ENCODE results near the gene RNF222. TPM values are rescaled to one million over a fixed set of nuclear protein-coding genes. Genes with fewer than 3 reads are reported as not detected.

RNF222 gene
- total and polyA plus RNA-seq, 7 donors = not detected

DNA sequence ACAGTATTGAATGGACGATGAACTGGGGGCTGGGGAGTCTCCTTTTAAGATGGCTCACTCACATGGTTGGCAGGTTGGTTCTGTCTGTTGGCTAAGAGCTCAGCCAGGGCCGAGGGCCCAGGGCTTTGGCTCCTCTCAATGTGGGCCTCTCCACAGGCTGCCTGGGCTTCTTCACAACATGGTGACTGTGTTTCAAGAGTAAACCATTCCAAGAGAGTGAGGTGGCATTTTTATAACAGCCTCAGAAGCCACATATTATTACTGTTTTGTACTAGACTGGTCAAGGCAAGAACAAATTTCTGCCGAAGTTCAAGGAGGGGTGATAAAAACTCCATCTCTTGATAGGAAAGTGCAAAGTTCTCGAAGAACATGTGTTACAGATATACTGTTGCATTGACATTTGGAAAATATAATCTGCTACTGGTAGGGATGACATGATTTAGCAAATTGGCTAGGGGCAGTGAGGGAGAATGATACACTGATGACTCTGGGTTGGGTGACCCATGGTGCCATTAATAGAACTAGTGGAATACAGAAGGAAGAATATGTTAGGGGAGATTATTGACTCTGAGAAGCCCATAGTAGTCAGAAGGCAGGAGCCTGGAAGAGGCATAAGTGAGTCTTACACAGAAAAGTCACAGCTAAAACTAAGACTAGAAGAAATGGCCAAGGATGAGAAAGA is 34.8 kb downstream of the RNF222 start:
- ATAC-seq (peak; percentile 51 to 82 (median 68)), DNase-seq (no peak)
- Histone ChIP-seq H3K9me3 (no peaks in the 10 kb centered on the region), H3K4me3 (no peak overlapping the region), H3K27me3 (ENCODE audit: insufficient read depth in 3 of 3, low read length in 2 of 3) (no peaks in the 10 kb centered on the region), H3K4me1 (peaks cover 38% of the 10 kb centered on the region), H3K27ac (peak overlapping the region; percentile 76), H3K36me3 (ENCODE audit: insufficient read depth in 1 of 2, low read depth in 1 of 2) (peaks cover 0 to 7% of the 10 kb centered on the region in 2 donors)
- 36 to 72% (median 42%) methylated on average over 4 of the region's 4 CpGs for WGBS, 3 donors
- TF ChIP-seq, protein P1, sequence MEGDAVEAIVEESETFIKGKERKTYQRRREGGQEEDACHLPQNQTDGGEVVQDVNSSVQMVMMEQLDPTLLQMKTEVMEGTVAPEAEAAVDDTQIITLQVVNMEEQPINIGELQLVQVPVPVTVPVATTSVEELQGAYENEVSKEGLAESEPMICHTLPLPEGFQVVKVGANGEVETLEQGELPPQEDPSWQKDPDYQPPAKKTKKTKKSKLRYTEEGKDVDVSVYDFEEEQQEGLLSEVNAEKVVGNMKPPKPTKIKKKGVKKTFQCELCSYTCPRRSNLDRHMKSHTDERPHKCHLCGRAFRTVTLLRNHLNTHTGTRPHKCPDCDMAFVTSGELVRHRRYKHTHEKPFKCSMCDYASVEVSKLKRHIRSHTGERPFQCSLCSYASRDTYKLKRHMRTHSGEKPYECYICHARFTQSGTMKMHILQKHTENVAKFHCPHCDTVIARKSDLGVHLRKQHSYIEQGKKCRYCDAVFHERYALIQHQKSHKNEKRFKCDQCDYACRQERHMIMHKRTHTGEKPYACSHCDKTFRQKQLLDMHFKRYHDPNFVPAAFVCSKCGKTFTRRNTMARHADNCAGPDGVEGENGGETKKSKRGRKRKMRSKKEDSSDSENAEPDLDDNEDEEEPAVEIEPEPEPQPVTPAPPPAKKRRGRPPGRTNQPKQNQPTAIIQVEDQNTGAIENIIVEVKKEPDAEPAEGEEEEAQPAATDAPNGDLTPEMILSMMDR (IDR thresholded peaks at IDR 0.05) = no peak
- intact Hi-C loops (cut with DNase I) = loop anchor here in 1 of 2 donors (10.0 kb wide), 1 partner anchor 108 kb away; no protein-coding TSS in a partner anchor

DNA sequence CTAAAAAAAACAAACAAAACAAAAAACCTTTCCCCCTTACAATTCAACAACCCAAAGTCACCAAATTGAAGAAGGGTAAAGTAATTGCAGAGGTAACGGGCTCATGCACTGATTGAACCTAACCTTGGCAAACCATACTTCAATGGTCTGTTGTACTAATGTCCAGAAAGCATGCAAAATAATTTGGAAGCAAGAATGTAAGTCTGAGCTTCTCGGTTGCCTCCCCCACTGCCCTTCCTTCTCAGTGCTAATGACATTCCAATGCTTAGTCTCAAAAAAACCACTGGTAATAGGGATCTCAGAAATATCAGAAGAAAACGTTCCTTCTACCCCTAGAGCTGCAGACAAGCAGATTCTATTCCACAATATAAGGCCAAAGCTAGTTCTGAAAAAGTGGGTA is 36.9 kb downstream of the RNF222 start:
- intact Hi-C loops (cut with DNase I) = loop anchor here in 1 of 2 donors (10.0 kb wide), 1 partner anchor 106 kb away; no protein-coding TSS in a partner anchor
- DNase-seq (no peak), ATAC-seq (no peak)
- no peaks in the 10 kb centered on the region for H3K27me3 ChIP-seq (ENCODE audit: insufficient read depth in 3 of 3, low read length in 2 of 3)
- peak overlapping the region; percentile 58 for H3K27ac ChIP-seq
- TF ChIP-seq, protein P1 (IDR thresholded peaks at IDR 0.05) = no peak
- WGBS, 3 donors = 29 to 41% (median 32%) methylated on average over 3 of the region's 3 CpGs
- H3K4me3 ChIP-seq = no peak overlapping the region
- H3K4me1 ChIP-seq = peaks cover 34% of the 10 kb centered on the region
- H3K9me3 ChIP-seq = no peaks in the 10 kb centered on the region
- peaks cover 0 to 7% of the 10 kb centered on the region in 2 donors for H3K36me3 ChIP-seq (ENCODE audit: insufficient read depth in 1 of 2, low read depth in 1 of 2)

DNA sequence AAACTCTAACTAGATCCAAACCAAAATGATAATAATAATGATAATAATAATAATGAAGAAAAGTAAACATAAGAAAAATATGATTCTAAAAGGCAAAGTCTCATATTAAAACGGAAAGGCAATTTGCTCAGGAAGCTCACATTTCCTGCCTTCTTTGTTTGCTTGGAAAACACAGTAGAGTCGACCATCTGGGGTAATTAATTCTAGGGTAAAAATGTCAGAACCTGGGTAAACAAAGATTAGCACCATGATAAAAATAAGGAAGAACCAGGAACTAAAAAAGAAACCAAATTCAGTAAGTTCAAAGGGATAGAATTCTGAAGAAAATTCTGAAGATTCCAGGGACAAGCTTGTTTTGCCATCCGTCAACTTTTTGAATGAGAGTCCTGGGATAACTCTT is 37.4 kb downstream of the RNF222 start:
- no peaks in the 10 kb centered on the region for H3K9me3 ChIP-seq
- TF ChIP-seq, protein P1 (IDR thresholded peaks at IDR 0.05) = no peak
- peak overlapping the region; percentile 58 for H3K27ac ChIP-seq
- peaks cover 30% of the 10 kb centered on the region for H3K4me1 ChIP-seq
- ATAC-seq = no peak
- no peak for DNase-seq
- H3K4me3 ChIP-seq = no peak overlapping the region
- intact Hi-C loops (cut with DNase I) = loop anchor here in 1 of 2 donors (10.0 kb wide), 1 partner anchor 105 kb away; no protein-coding TSS in a partner anchor
- 36 to 44% (median 38%) methylated on average over 3 of the region's 3 CpGs for WGBS, 3 donors
- no peaks in the 10 kb centered on the region for H3K27me3 ChIP-seq (ENCODE audit: insufficient read depth in 3 of 3, low read length in 2 of 3)
- H3K36me3 ChIP-seq (ENCODE audit: insufficient read depth in 1 of 2, low read depth in 1 of 2) = peaks cover 0 to 7% of the 10 kb centered on the region in 2 donors

DNA sequence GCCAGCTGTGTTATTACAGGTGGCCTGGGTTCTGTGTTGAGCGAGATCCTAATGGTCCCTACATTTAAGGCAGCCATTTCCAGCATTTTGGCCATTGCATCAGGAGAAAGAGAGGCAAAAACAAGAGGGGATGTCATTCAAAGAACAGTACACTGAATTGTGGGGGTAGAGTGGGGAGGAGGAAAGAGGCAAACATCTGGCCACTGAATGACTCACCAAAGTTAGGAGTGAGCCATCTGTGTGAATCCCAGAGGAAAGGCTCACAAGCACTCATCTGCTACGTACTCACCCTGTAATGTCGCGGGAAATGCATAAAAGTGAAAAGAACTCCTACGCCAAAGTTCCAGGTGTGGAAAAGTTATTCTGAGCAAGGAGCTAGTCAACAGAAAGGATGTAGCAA is 37.9 kb downstream of the RNF222 start:
- TF ChIP-seq, protein P1 (IDR thresholded peaks at IDR 0.05) = no peak
- Histone ChIP-seq H3K4me3 (no peak overlapping the region), H3K27ac (peak overlapping the region; percentile 58), H3K36me3 (ENCODE audit: insufficient read depth in 1 of 2, low read depth in 1 of 2) (peaks cover 0 to 7% of the 10 kb centered on the region in 2 donors), H3K4me1 (peaks cover 30% of the 10 kb centered on the region), H3K9me3 (no peaks in the 10 kb centered on the region), H3K27me3 (ENCODE audit: insufficient read depth in 3 of 3, low read length in 2 of 3) (no peaks in the 10 kb centered on the region)
- DNase-seq = no peak
- 44 to 50% (median 50%) methylated on average over 5 of the region's 5 CpGs for WGBS, 3 donors
- ATAC-seq = peak; percentile 27 to 74 (median 63)
- intact Hi-C loops (cut with DNase I) = loop anchor here in 1 of 2 donors (10.0 kb wide), 1 partner anchor 105 kb away; no protein-coding TSS in a partner anchor

Measured in psoas muscle (tissue), 8 donors.